Thyroid gland (tissue), 4 donors: ENCODE results near the gene PHLPP1.

Source experiments
- CTCF ChIP-seq, 6 experiments: fragments of 200-600 bp in 3 of 6; fragments of 450-650 bp in 3 of 6; sonication (generic) in 3 of 6; IDR thresholded peaks; one replicate each; pipeline ENCODE4 v1.5.1; 2016 to 2019; ENCODE audit warnings: antibody characterized with exemption in 6 of 6, mild to moderate bottlenecking in 2 of 6, inconsistent platforms in 1 of 6, moderate library complexity in 1 of 6
- POLR2A ChIP-seq, 2 donors: fragments of 450-650 bp; IDR thresholded peaks; one replicate each; pipeline ENCODE4 v1.6.1; 2017; ENCODE audit warnings: antibody characterized with exemption in 2 of 2, mild to moderate bottlenecking in 2 of 2, moderate library complexity in 1 of 2

GRCh38 chr18:62919109-62919838 is 203.9 kb downstream of the PHLPP1 start:
- TF ChIP-seq CTCF (IDR thresholded peaks at IDR 0.05), result no peak
- no peak for TF ChIP-seq POLR2A (IDR thresholded peaks at IDR 0.05)
